HG03571 (cell line): ENCODE data around the gene LSM10.
A peak's percentile ranks its signal among the peaks of the same experiment; 100 is the strongest.

Experiments used
- ATAC-seq: cut with Tn5 transposase; IDR thresholded peaks from one replicate; pipeline ENCODE4 v1.9.1; 2021; ENCODE audit not compliant: unreplicated experiment

Gene LSM10

GRCh38 chr1:36397378-36398230 lies at the start of gene LSM10:
Gene LSM10, minus strand, starts transcription at chr1:36397908. Its CDS starts 3,779 bp downstream, at chr1:36394129.
- ATAC-seq = peak; percentile 41

GRCh38 chr1:36447450-36447849 lies 49.7 kb upstream of the LSM10 start:
- no peak for ATAC-seq

GRCh38 chr1:36446746-36447145 lies 49.0 kb upstream of the LSM10 start:
- ATAC-seq = no peak

- no peak for ATAC-seq
Observed at GRCh38 chr1:36446271-36446670, 48.6 kb upstream of the LSM10 start.

- ATAC-seq = no peak
Observed at GRCh38 chr1:36443297-36443696, 45.6 kb upstream of the LSM10 start.

GRCh38 chr1:36442337-36442736 lies 44.6 kb upstream of the LSM10 start:
- ATAC-seq = no peak

GRCh38 chr1:36440646-36441045 lies 42.9 kb upstream of the LSM10 start:
- no peak for ATAC-seq

GRCh38 chr1:36440044-36440443 lies 42.3 kb upstream of the LSM10 start:
- ATAC-seq = no peak

- no peak for ATAC-seq
Observed at GRCh38 chr1:36438715-36439114, 41.0 kb upstream of the LSM10 start.

GRCh38 chr1:36436821-36437220 lies 39.1 kb upstream of the LSM10 start:
- ATAC-seq = no peak

GRCh38 chr1:36433102-36433501 lies 35.4 kb upstream of the LSM10 start:
- no peak for ATAC-seq

GRCh38 chr1:36432616-36433015 lies 34.9 kb upstream of the LSM10 start:
- ATAC-seq = no peak

- ATAC-seq = no peak
Observed at GRCh38 chr1:36425791-36426190, 28.1 kb upstream of the LSM10 start.

GRCh38 chr1:36421649-36422048 lies 23.9 kb upstream of the LSM10 start:
- no peak for ATAC-seq

GRCh38 chr1:36420836-36421317 lies 23.2 kb upstream of the LSM10 start:
- no peak for ATAC-seq

- no peak for ATAC-seq
Observed at GRCh38 chr1:36420409-36420808, 22.7 kb upstream of the LSM10 start.

- no peak for ATAC-seq
Observed at GRCh38 chr1:36419569-36419968, 21.9 kb upstream of the LSM10 start.

- ATAC-seq = no peak
Observed at GRCh38 chr1:36419140-36419539, 21.4 kb upstream of the LSM10 start.

- no peak for ATAC-seq
Observed at GRCh38 chr1:36417931-36418330, 20.2 kb upstream of the LSM10 start.

GRCh38 chr1:36415661-36416326 lies 18.1 kb upstream of the LSM10 start:
- no peak for ATAC-seq

- ATAC-seq = no peak
Observed at GRCh38 chr1:36414384-36414783, 16.7 kb upstream of the LSM10 start.
